Pons (tissue), 1 donor: ENCODE results near the gene CCDC107.
"Not testable (repeated sequence)": the region's sequence is repeated elsewhere in the genome, so short reads cannot be mapped to it uniquely, and the experiment has no call there.

Experiments used
- DNase-seq: peaks from one replicate; pipeline ENCODE4 v3.0.0-alpha.2; 2016; ENCODE audit warnings: low spot score

The CCDC107 gene

DNA sequence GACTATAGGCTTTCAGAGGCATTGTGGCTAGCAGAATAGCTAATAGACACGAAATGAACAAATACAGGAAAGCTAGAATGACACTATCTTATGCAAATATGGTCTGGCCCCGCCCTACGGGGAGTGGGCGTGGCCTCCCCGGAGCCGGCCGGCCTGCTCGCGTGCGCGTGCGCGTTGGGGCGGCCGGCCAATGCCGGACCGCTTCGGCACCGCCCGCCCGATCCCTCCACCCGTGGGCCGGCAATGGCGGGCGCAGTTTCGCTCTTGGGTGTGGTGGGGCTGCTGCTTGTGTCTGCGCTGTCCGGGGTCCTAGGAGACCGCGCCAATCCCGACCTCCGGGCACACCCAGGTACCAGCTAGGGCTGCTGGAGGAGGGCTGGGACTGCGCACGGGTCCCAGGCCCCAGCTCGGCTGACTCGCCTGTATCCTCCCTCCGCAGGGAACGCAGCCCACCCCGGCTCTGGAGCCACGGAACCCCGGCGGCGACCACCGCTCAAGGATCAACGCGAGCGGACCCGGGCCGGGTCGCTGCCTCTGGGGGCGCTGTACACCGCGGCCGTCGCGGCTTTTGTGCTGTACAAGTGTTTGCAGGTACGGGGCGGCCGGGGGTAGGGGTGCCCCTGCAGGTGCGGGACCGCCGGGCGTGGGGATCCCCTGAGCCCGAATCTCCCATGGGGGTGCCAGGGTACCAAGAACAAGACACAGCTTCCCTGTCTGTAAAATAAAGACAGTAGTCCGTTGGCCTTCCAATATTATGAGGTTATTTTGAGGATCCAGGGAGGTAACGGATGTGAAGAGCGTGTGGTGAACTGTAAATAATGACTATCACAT, at the start of gene CCDC107:
Gene CCDC107, plus strand, starts transcription at position 156 of the 831 bp plus-strand sequence. Its CDS starts 88 bp downstream, at position 244.
- DNase-seq: no peak

DNA sequence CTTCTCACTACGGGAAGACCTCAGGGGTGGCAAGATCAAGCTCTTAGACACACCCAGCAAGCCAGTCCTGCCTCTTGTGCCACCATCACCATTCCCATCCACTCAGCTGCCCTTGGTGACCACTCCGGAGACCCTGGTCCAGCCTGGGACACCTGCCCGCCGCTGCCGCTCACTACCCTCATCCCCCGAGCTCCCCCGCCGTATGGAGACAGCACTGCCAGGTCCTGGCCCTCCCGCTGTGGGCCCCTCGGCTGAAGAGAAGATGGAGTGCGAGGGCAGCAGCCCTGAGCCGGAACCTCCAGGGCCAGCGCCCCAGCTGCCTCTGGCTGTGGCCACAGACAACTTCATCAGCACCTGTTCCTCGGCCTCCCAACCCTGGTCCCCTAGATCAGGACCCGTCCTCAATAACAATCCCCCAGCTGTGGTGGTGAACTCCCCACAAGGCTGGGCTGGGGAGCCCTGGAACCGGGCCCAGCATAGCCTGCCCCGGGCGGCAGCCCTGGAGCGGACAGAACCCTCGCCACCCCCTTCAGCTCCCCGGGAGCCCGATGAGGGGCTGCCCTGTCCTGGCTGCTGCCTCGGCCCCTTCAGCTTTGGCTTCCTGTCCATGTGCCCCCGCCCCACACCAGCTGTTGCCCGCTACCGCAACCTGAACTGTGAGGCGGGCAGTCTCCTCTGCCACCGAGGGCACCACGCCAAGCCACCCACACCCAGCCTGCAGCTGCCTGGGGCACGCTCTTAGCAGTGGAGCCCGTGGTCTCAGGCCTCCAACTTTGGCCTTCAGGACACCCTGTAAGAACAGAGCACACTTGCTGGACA, 48.9 kb upstream of the CCDC107 start:
- no peak for DNase-seq

DNA sequence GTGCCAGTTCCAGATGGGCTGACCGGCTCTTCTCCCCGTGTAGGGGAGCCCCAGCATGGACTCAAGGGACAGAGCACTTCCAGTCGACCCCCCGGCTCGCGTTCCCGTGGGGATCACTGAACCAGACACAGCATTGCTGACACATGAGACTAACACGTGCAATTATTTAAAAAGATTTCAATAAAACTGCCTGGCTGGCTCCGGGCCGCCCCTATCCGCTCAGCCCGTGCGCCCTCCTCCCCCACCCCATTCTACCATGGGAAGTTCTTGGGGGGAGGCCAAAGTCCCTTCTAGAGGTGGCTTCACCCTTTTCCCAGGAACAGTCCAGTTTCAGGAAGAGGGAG, 48.3 kb upstream of the CCDC107 start:
- no peak for DNase-seq

- peak; percentile 66 for DNase-seq
Measured at GRCh38 chr9:35611230-35611797, 46.8 kb upstream of the CCDC107 start.

DNA sequence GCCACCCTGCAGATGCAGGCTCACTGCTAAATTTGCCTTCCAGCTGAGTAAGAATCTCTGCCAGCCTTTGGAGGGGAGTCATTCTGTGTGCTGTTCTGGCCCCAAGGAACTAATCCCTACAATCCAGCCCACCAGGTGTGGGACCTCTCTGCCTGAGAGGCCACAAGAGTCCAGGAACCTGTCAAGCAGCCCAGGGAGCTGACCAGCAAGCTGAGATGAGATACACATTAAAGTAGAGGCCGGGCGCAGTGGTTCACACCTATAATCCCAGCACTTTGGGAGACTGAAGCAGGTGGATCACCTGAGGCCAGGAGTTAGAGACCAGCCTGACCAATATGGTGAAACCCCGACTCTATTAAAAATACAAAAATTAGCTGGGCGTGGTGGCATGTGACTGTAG, 46.0 kb upstream of the CCDC107 start:
- DNase-seq: not testable (repeated sequence)

GRCh38 chr9:35612843-35613242, 45.2 kb upstream of the CCDC107 start:
- no peak for DNase-seq

DNA sequence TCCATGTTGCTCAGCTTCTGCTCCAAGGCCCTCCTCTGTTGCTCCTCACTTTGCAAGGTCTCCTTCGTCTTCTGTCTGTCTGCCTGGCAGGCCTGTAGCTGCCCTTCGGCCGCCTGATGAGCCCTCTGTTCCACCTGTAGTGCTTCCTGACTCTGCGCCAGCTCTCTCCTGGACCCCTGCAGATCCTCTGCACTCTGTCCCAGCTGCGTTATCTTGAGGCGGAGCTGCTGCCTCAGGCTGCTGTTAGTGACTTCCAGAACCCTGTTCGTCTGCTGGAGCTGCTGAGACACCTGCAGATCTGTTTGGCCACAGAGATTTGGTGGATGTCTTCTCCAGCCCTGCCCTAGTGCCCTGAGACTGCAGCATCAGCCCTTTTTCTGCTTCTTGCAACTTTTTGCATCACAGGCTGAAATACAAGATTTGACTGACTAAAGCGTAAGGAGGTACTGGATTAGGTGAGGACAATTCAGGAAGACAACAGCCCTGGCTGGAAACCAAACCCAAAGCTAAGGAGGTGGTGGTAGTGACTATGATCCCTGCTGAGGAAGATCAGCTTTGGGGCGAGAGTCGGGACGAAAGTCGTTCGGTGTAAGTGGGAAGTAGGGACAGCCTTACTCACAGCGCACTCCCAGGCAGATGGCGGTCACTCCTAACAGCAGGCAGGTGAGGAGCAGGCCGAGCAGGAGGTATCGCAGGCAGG, 42.0 kb upstream of the CCDC107 start:
- no peak for DNase-seq

DNA sequence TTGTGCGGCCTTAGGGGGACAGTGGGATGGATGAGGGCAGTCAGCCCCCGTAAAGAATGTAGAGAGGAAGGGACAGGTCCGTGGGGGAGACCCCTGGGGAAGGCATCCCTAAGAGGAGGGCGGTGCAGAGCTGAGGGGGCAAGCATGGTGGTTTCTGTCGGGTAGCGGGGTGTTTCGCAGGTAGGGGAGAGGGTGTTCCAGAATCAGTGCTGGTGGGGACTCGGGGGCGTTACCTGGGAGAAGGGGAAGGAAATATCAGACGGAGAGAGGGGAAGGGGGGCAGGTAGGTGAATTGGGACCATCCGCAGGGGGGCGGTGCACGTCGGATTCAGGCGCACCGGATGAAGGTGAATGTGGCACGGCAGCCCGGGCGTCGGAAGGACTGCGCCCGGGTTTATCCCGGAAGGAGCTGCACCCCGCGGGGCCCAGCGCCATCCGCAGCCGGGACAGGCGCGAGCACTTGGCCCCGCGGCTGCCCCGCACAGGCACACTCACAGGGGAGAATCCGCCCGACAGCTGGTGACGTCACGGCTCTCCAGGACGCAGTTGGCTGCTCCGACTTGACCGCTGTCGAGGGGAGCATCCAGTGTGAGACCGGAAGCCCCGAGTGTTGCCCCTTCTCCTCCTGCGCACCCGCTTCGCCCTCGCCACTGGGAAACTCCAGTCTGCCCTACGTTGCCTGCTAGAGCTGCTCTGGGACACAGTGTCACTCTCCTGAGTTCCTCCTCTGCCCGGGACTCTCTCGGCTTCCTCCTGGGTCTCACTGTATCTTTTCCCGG, 41.2 kb upstream of the CCDC107 start:
- no peak for DNase-seq

DNA sequence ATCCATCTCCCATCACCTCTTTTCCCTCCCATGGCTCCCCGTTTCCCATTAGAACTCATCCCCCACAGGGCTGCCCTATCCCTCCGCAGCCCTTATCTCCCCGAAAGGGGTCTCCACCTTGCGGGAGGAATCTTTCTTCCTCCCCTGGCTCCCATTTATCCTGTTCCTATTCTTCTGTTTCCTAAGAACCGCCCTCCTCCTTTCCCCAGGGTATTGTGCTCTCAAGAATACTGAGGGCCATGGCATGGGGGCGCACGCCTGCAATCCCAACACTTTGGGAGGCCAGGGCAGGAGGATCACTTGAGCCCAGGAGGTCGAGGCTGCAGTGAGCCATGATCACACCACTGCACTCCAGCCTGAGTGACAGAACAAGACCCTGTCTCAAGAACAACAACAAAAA, 40.5 kb upstream of the CCDC107 start:
- DNase-seq: no peak

GRCh38 chr9:35618325-35618727, 39.8 kb upstream of the CCDC107 start, which contains the start of gene CD72:
Gene CD72 (minus strand): TSS chr9:35618413. CDS start chr9:35618303, 110 bp downstream.
- no peak for DNase-seq

DNA sequence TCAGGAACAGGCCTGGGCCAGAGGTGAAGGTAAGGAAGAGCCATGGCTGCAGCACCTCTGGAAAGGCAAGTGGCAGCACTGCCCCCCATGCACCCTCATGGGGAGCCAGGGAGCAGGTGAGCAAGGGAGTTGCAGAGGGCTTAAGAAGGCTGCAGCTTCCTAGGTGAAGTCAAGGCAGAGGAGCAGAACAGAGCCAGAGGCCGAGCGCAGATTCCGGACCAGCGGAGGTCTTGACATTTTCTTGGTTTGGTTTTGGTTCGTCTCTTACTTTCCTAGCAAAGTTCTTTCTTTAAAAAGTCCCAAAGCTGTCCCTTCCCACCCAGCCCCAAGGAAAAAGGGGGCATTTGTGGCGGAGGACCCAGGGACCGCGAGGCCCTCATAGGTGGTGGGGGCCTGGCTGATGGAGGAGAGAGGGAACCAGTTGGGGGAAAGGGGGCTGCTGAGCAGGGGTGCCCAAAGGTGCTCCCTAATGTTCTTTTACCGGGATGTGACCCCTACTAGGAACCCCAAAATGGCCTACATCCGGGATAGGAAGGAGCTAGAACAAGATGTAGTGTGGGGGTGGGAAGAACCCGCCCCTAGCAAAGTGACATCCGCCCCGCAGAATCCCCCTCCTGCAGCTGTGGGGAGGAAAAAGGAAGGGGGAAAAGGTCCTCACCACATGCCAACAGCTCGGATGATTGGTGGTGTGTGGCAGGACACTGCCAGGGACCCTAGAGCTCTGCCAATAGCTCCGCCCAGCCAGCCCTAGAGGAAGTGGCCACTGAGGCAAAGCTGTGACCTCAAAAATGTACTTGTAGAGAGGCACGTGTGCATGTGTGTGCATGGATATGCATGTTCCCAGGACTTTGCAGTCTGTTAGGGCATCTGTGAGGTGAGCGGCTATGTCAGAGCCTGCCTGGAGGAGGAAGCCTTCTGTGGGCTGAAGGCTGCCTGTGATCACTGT, 39.0 kb upstream of the CCDC107 start:
- DNase-seq: no peak

GRCh38 chr9:35619800-35620158, 38.3 kb upstream of the CCDC107 start:
- DNase-seq: no peak

- no peak for DNase-seq
Measured at GRCh38 chr9:35627575-35627974, 30.5 kb upstream of the CCDC107 start.

GRCh38 chr9:35628389-35628991, 29.6 kb upstream of the CCDC107 start:
- no peak for DNase-seq

DNA sequence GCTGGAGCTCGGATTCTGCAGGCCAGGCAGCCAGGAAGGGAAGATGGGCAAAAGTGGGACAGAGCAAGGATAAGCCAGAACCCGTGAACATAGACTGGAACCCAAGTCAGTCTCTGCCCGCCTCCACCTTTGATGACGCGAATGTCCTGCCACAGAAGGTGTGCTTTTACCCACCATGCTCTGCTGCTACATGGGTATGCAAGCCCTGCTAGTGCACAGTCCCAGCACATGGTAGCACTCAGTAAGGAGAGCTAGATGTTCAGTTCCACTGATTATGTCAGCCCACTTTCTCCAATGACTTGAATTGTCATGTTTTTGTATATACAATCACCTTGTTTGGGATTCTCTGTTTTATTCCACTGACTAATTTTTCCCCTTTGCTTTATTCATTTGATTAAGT, 28.5 kb upstream of the CCDC107 start:
- no peak for DNase-seq

- DNase-seq: no peak
Measured at GRCh38 chr9:35635730-35636129, 22.4 kb upstream of the CCDC107 start.

GRCh38 chr9:35636135-35636876, 21.8 kb upstream of the CCDC107 start:
- peak; percentile 52 for DNase-seq

GRCh38 chr9:35636877-35637246, 21.2 kb upstream of the CCDC107 start:
- not testable (repeated sequence) for DNase-seq

DNA sequence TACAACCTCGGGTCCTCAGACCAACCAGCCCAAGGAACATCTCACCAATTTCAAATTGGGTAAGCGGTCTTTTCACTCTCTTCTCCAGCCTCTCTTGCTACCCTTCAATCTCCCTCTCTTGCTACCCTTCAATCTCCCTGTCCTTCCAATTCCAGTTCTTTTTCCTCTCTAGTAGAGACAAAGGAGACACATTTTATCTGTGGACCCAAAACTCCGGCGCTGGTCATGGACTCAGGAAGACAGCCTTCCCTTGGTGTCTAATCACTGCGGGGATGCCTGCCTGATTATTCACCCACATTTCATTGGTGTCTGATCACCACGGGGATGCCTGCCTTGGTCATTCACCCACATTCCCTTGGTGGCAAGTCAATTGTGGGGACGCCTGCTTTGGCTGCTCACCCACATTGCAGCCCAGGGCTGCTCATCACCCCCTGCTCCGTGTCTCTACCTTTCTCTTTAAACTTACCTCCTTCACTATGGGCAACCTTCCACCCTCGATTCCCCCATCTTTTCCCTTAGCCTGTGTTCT, 20.6 kb upstream of the CCDC107 start:
- DNase-seq: not testable (repeated sequence)
